KOPT-K1 (cell line): ENCODE measurements around the gene FAM234A.

Experiments
- H3K27ac ChIP-seq: fragments of 200-600 bp; sonication (generic); 2 replicates; pipeline ENCODE4 v1.5.1; 2016; ENCODE audit warnings: antibody characterized with exemption, mild to moderate bottlenecking, low read depth, low read length; ENCODE audit not compliant: poor library complexity, severe bottlenecking
- H3K36me3 ChIP-seq: fragments of 200-600 bp; sonication (generic); 2 replicates; pipeline ENCODE4 v1.5.1; 2017; ENCODE audit warnings: antibody characterized with exemption, mild to moderate bottlenecking, low read length, moderate library complexity; ENCODE audit not compliant: insufficient read depth
- H3K9me3 ChIP-seq: fragments of 200-600 bp; sonication (generic); 2 replicates; pipeline ENCODE4 v1.5.1; 2017; ENCODE audit warnings: antibody characterized with exemption, low read length, mild to moderate bottlenecking; ENCODE audit not compliant: insufficient read depth, poor library complexity, severe bottlenecking

The FAM234A gene

GRCh38 chr16:278863-279366 is 44.3 kb downstream of the FAM234A start:
- no peaks in the 10 kb centered on the region for H3K36me3 ChIP-seq
- H3K9me3 ChIP-seq: no peaks in the 10 kb centered on the region
- no peak overlapping the region for H3K27ac ChIP-seq

- Histone ChIP-seq H3K36me3 (no peaks in the 10 kb centered on the region), H3K27ac (no peak overlapping the region), H3K9me3 (no peaks in the 10 kb centered on the region)
Measured at GRCh38 chr16:279531-279930, 44.9 kb downstream of the FAM234A start.

GRCh38 chr16:280005-280460 is 45.4 kb downstream of the FAM234A start:
- H3K27ac ChIP-seq: no peak overlapping the region

GRCh38 chr16:280552-280951 is 45.9 kb downstream of the FAM234A start, which contains the start of gene ARHGDIG:
ARHGDIG (plus strand) TSS chr16:280591; CDS start chr16:280681, 90 bp downstream.
- Histone ChIP-seq H3K9me3 (no peaks in the 10 kb centered on the region), H3K36me3 (no peaks in the 10 kb centered on the region), H3K27ac (no peak within 1 kb of the TSS)

More at GRCh38 chr16:280005-280460, 45.4 kb downstream of the FAM234A start:
- H3K36me3 ChIP-seq: no peaks in the 10 kb centered on the region
- H3K9me3 ChIP-seq: no peaks in the 10 kb centered on the region

GRCh38 chr16:280991-281659 is 46.5 kb downstream of the FAM234A start:
- Histone ChIP-seq H3K27ac (no peak overlapping the region), H3K9me3 (no peaks in the 10 kb centered on the region), H3K36me3 (no peaks in the 10 kb centered on the region)

- no peaks in the 10 kb centered on the region for H3K9me3 ChIP-seq
- H3K36me3 ChIP-seq: no peaks in the 10 kb centered on the region
- no peak overlapping the region for H3K27ac ChIP-seq
Measured at GRCh38 chr16:281660-282255, 47.1 kb downstream of the FAM234A start.

- Histone ChIP-seq H3K9me3 (no peaks in the 10 kb centered on the region), H3K36me3 (peaks cover 7% of the 10 kb centered on the region), H3K27ac (no peak overlapping the region)
Measured at GRCh38 chr16:282491-282890, 47.9 kb downstream of the FAM234A start.

- no peaks in the 10 kb centered on the region for H3K9me3 ChIP-seq
- H3K27ac ChIP-seq: no peak within 1 kb of the TSS
- peaks cover 14% of the 10 kb centered on the region for H3K36me3 ChIP-seq
Measured at GRCh38 chr16:283033-283805, 48.6 kb downstream of the FAM234A start, which contains the start of gene PDIA2. PDIA2 (plus strand) TSS chr16:283164; CDS start chr16:283170, 6 bp downstream.

GRCh38 chr16:284204-285120 is 49.8 kb downstream of the FAM234A start:
- Histone ChIP-seq H3K9me3 (no peaks in the 10 kb centered on the region), H3K36me3 (peaks cover 27% of the 10 kb centered on the region), H3K27ac (no peak overlapping the region)

GRCh38 chr16:285146-286055 is 50.8 kb downstream of the FAM234A start:
- H3K36me3 ChIP-seq: peaks cover 36% of the 10 kb centered on the region
- no peak overlapping the region for H3K27ac ChIP-seq
- no peaks in the 10 kb centered on the region for H3K9me3 ChIP-seq

GRCh38 chr16:286491-287297 is 52.1 kb downstream of the FAM234A start:
- Histone ChIP-seq H3K9me3 (no peaks in the 10 kb centered on the region), H3K27ac (no peak overlapping the region), H3K36me3 (peaks cover 49% of the 10 kb centered on the region)

- Histone ChIP-seq H3K36me3 (peaks cover 56% of the 10 kb centered on the region), H3K27ac (no peak overlapping the region), H3K9me3 (no peaks in the 10 kb centered on the region)
Measured at GRCh38 chr16:287298-287811, 52.7 kb downstream of the FAM234A start.
